HL-60 (cell line): Measurements from ENCODE around the gene AANAT.

Source experiments
- DNase-seq, 2 experiments: peaks; one replicate each; pipeline ENCODE4 v3.0.0-alpha.2; 2010 to 2020; ENCODE audit warnings: low read depth in 1 of 2, low spot score in 1 of 2
- H3K27ac ChIP-seq: fragments of 250-450 bp; sonication (Bioruptor Pico); replicated peaks from 2 replicates; pipeline ENCODE4 v1.5.1; 2020; ENCODE audit warnings: mild to moderate bottlenecking, moderate library complexity
- H3K27me3 ChIP-seq: fragments of 250-450 bp; sonication (Bioruptor Pico); 2 replicates; pipeline ENCODE4 v1.5.1; 2021; ENCODE audit warnings: mild to moderate bottlenecking, moderate library complexity; ENCODE audit not compliant: insufficient read depth, poor library complexity, severe bottlenecking
- H3K4me3 ChIP-seq: replicated peaks from 2 replicates; pipeline ENCODE4 v1.5.1; 2011; ENCODE audit warnings: mild to moderate bottlenecking, control low read depth, low read length; ENCODE audit not compliant: insufficient read depth
- GABPA ChIP-seq: IDR thresholded peaks from 2 replicates; pipeline ENCODE4 v1.6.1; 2012; ENCODE audit warnings: low read depth
- POLR2AphosphoS5 ChIP-seq: IDR thresholded peaks from 2 replicates; pipeline ENCODE4 v1.6.1; 2012; ENCODE audit warnings: low read depth
- SPI1 ChIP-seq: IDR thresholded peaks from 2 replicates; pipeline ENCODE4 v1.6.1; 2012; ENCODE audit warnings: low read depth, mild to moderate bottlenecking, borderline replicate concordance
- TF ChIP-seq, protein P1 (sequence below): IDR thresholded peaks from 2 replicates; pipeline ENCODE4 v1.6.1; 2012; ENCODE audit warnings: low read depth; ENCODE audit not compliant: insufficient replicate concordance
- TF ChIP-seq, protein P2 (sequence below): IDR thresholded peaks from one replicate; pipeline ENCODE4 v1.5.1; 2011; ENCODE audit warnings: low read length, control low read depth, inconsistent platforms; ENCODE audit not compliant: insufficient read depth

The AANAT gene

GRCh38 chr17:76452660-76453430 is 14.6 kb upstream of the AANAT start, which contains the start of gene UBE2O:
UBE2O (minus strand) TSS chr17:76453152; CDS start chr17:76453141, 11 bp downstream.
- no peaks in the 10 kb centered on the region for H3K27me3 ChIP-seq
- DNase-seq: peak; percentile 83 to 86
- H3K4me3 ChIP-seq: peak within 1 kb of the TSS; percentile 82
- TF ChIP-seq, protein P1, sequence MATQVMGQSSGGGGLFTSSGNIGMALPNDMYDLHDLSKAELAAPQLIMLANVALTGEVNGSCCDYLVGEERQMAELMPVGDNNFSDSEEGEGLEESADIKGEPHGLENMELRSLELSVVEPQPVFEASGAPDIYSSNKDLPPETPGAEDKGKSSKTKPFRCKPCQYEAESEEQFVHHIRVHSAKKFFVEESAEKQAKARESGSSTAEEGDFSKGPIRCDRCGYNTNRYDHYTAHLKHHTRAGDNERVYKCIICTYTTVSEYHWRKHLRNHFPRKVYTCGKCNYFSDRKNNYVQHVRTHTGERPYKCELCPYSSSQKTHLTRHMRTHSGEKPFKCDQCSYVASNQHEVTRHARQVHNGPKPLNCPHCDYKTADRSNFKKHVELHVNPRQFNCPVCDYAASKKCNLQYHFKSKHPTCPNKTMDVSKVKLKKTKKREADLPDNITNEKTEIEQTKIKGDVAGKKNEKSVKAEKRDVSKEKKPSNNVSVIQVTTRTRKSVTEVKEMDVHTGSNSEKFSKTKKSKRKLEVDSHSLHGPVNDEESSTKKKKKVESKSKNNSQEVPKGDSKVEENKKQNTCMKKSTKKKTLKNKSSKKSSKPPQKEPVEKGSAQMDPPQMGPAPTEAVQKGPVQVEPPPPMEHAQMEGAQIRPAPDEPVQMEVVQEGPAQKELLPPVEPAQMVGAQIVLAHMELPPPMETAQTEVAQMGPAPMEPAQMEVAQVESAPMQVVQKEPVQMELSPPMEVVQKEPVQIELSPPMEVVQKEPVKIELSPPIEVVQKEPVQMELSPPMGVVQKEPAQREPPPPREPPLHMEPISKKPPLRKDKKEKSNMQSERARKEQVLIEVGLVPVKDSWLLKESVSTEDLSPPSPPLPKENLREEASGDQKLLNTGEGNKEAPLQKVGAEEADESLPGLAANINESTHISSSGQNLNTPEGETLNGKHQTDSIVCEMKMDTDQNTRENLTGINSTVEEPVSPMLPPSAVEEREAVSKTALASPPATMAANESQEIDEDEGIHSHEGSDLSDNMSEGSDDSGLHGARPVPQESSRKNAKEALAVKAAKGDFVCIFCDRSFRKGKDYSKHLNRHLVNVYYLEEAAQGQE: no peak
- no peak for TF ChIP-seq GABPA
- no peak for TF ChIP-seq SPI1
- TF ChIP-seq, protein P2, sequence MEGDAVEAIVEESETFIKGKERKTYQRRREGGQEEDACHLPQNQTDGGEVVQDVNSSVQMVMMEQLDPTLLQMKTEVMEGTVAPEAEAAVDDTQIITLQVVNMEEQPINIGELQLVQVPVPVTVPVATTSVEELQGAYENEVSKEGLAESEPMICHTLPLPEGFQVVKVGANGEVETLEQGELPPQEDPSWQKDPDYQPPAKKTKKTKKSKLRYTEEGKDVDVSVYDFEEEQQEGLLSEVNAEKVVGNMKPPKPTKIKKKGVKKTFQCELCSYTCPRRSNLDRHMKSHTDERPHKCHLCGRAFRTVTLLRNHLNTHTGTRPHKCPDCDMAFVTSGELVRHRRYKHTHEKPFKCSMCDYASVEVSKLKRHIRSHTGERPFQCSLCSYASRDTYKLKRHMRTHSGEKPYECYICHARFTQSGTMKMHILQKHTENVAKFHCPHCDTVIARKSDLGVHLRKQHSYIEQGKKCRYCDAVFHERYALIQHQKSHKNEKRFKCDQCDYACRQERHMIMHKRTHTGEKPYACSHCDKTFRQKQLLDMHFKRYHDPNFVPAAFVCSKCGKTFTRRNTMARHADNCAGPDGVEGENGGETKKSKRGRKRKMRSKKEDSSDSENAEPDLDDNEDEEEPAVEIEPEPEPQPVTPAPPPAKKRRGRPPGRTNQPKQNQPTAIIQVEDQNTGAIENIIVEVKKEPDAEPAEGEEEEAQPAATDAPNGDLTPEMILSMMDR: no peak
- peak; percentile 46; the same call in 1 of the 2 replicates for TF ChIP-seq POLR2AphosphoS5
- no peak within 1 kb of the TSS for H3K27ac ChIP-seq

DNA sequence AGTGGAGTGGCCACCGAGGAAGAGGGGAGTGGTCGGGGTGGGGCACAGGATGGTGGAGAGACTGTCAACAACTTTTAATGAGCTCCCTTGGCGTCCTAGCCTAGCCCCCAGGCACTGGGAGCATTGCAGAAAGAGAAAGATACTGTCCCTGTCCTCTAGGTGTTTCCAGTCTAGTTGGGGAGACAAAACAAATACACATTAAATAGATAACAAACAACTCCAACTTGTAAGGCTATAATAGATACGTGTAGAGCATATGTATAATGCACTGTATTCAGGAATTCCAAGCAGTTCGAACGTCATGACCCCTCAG is 14.0 kb upstream of the AANAT start:
- Histone ChIP-seq H3K27ac (no peak overlapping the region), H3K27me3 (no peaks in the 10 kb centered on the region), H3K4me3 (0 out of 2 replicates have a peak overlapping the region, but pooled peaks have one; percentile 3)
- DNase-seq: no peak
- no peak for TF ChIP-seq POLR2AphosphoS5
- TF ChIP-seq GABPA: no peak
- TF ChIP-seq, protein P2: no peak
- TF ChIP-seq, protein P1: no peak
- no peak for TF ChIP-seq SPI1

DNA sequence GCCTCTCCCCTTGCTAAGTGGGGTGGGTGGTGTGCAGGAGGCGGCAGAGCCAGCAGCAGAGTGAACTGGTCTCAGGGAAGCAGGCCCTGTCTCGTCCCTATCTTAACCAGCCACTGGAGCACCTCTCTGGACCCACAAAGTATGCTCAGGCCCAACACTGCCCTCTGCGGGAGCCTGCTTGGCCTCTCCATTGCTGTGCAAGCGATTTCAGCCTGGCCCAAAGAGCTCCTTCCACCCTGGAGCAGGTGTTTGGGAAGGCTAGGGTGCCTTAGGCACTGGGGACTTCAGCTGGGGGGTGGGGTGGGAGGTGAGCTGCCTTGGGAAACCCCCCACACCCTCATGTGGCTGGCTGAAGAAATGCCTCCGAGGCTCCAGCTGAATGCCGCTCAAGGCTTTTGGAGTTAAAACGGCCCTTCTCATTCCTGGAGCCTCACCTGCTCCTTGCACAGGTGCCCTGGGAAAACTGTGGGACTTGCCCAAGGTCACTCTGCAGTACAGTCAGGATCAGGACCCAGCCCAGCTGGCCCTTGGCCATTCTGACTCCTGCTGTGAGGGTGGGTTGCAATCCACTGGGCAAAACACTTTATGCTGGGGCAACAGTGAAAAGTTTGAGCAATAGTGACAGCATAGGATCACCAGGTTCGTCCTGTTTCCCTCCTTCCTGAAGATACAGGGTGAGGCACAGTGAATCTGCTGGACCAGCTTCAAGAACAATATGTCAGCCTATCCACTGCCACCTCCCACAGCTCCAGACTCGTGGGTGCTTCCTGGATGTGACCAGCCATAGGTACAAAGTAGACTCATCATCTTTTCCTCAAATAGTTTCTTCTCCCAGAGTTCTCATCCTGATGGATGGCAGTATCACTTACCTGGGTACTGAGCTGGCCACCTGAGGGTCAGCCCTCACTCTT is 8.6 kb upstream of the AANAT start:
- Histone ChIP-seq H3K27me3 (no peaks in the 10 kb centered on the region), H3K27ac (no peak overlapping the region), H3K4me3 (no peak overlapping the region)
- TF ChIP-seq GABPA: no peak
- TF ChIP-seq SPI1: no peak
- TF ChIP-seq POLR2AphosphoS5: no peak
- TF ChIP-seq, protein P1: no peak
- TF ChIP-seq, protein P2: peak; percentile 40
- DNase-seq: peak in 1 of 2 experiments; percentile 59
